Measurements from ENCODE around the gene ZNF579. TPM values are rescaled to one million over a fixed set of nuclear protein-coding genes. Genes with fewer than 3 reads are reported as not detected.

ZNF579 gene
- total RNA-seq, 1 donor from 2014 or later, result 2.1 TPM

GRCh38 chr19:55529636-55530234 is 50.9 kb downstream of the ZNF579 start:
- DNase-seq (ENCODE audit: low spot score), result no peak
- no peaks in the 10 kb centered on the region for H3K9me3 Mint-ChIP-seq

GRCh38 chr19:55528030-55528803 is 52.4 kb downstream of the ZNF579 start:
- H3K4me1 Mint-ChIP-seq, result peaks cover 9% of the 10 kb centered on the region
- H3K4me2 ChIP-seq, result peak overlapping the region; percentile 24
- no peak overlapping the region for H3K27ac ChIP-seq
- no peaks in the 10 kb centered on the region for H3K36me3 Mint-ChIP-seq
- H3K4me1 ChIP-seq, result peaks cover 17% of the 10 kb centered on the region
- H3F3A ChIP-seq (ENCODE audit: low read depth), result peaks cover 29% of the 10 kb centered on the region
- TF ChIP-seq EZH2phosphoT487 (IDR thresholded peaks at IDR 0.05), result no peak
- no peak for TF ChIP-seq CTCF (IDR thresholded peaks at IDR 0.05)
- no peaks in the 10 kb centered on the region for H3K36me3 ChIP-seq
- H3K79me2 ChIP-seq (ENCODE audit: low read depth), result no peaks in the 10 kb centered on the region
- H2AFZ ChIP-seq (replicated peaks), result no peak overlapping the region
- H3K9me3 Mint-ChIP-seq, result no peaks in the 10 kb centered on the region
- H3K9ac ChIP-seq, result no peak overlapping the region
- no peaks in the 10 kb centered on the region for H3K27me3 ChIP-seq
- no peaks in the 10 kb centered on the region for H3K9me3 ChIP-seq (ENCODE audit: low read depth)
- H3K27me3 Mint-ChIP-seq (ENCODE audit: insufficient read depth, low read depth), result peaks cover 7% of the 10 kb centered on the region
- H3K27ac Mint-ChIP-seq, result no peak overlapping the region
- H3K4me3 ChIP-seq, result no peak overlapping the region
- DNase-seq (ENCODE audit: low spot score), result no peak
- H3K4me3 Mint-ChIP-seq, result no peak overlapping the region
- H4K20me1 ChIP-seq (ENCODE audit: low read depth), result no peaks in the 10 kb centered on the region

More at GRCh38 chr19:55529636-55530234, 50.9 kb downstream of the ZNF579 start:
- H3K4me3 Mint-ChIP-seq, result no peak overlapping the region
- no peak overlapping the region for H3K27ac Mint-ChIP-seq
- Histone ChIP-seq H3K79me2 (ENCODE audit: low read depth) (no peaks in the 10 kb centered on the region), H3F3A (ENCODE audit: low read depth) (peaks cover 29% of the 10 kb centered on the region), H3K4me3 (no peak overlapping the region), H3K36me3 (no peaks in the 10 kb centered on the region), H3K9ac (no peak overlapping the region), H3K9me3 (ENCODE audit: low read depth) (no peaks in the 10 kb centered on the region), H3K27ac (no peak overlapping the region), H4K20me1 (ENCODE audit: low read depth) (no peaks in the 10 kb centered on the region), H3K4me2 (no peak overlapping the region), H3K4me1 (peaks cover 17% of the 10 kb centered on the region), H2AFZ (replicated peaks) (no peak overlapping the region), H3K27me3 (no peaks in the 10 kb centered on the region)
- H3K27me3 Mint-ChIP-seq (ENCODE audit: insufficient read depth, low read depth), result peaks cover 7% of the 10 kb centered on the region
- TF ChIP-seq EZH2 (IDR thresholded peaks at IDR 0.05) (no peak), EZH2phosphoT487 (IDR thresholded peaks at IDR 0.05) (no peak)
- peaks cover 9% of the 10 kb centered on the region for H3K4me1 Mint-ChIP-seq
- no peaks in the 10 kb centered on the region for H3K36me3 Mint-ChIP-seq

GRCh38 chr19:55527197-55528029 is 53.2 kb downstream of the ZNF579 start:
- no peaks in the 10 kb centered on the region for H3K9me3 Mint-ChIP-seq
- Histone ChIP-seq H3K4me3 (no peak overlapping the region), H3K9ac (no peak overlapping the region)

More at GRCh38 chr19:55527197-55528029, 53.2 kb downstream of the ZNF579 start:
- H2AFZ ChIP-seq (replicated peaks), result no peak overlapping the region
- H3K9me3 ChIP-seq (ENCODE audit: low read depth), result no peaks in the 10 kb centered on the region
- Mint-ChIP-seq H3K27ac (no peak overlapping the region), H3K4me1 (peaks cover 9% of the 10 kb centered on the region), H3K4me3 (no peak overlapping the region), H3K36me3 (no peaks in the 10 kb centered on the region), H3K27me3 (ENCODE audit: insufficient read depth, low read depth) (peaks cover 7% of the 10 kb centered on the region)
- H4K20me1 ChIP-seq (ENCODE audit: low read depth), result no peaks in the 10 kb centered on the region
- no peaks in the 10 kb centered on the region for H3K36me3 ChIP-seq
- no peak overlapping the region for H3K27ac ChIP-seq
- no peak for DNase-seq (ENCODE audit: low spot score)
- peaks cover 17% of the 10 kb centered on the region for H3K4me1 ChIP-seq
- peaks cover 29% of the 10 kb centered on the region for H3F3A ChIP-seq (ENCODE audit: low read depth)
- TF ChIP-seq CTCF (IDR thresholded peaks at IDR 0.05) (no peak), EZH2 (IDR thresholded peaks at IDR 0.05) (no peak), EZH2phosphoT487 (IDR thresholded peaks at IDR 0.05) (no peak)
- no peaks in the 10 kb centered on the region for H3K27me3 ChIP-seq
- H3K4me2 ChIP-seq, result no peak overlapping the region
- H3K79me2 ChIP-seq (ENCODE audit: low read depth), result no peaks in the 10 kb centered on the region

Other genes starting within 250 kb of the ZNF579 start
- gene KMT5C, start 241.0 kb downstream of the ZNF579 start, total RNA-seq (ENCODE audit: low replicate concordance), result 21.1 and 73.7 TPM in 2 replicates
- 0.77 TPM in 1 of 2 replicates, not detected in the other for gene COX6B2, start 226.1 kb downstream of the ZNF579 start, total RNA-seq (ENCODE audit: low replicate concordance)
- 0.09 TPM in 1 of 2 replicates, not detected in the other for gene GARIN5B, start 217.6 kb downstream of the ZNF579 start, total RNA-seq (ENCODE audit: low replicate concordance)
- 0.06 and 0.62 TPM in 2 replicates for gene IL11, start 210.4 kb downstream of the ZNF579 start, total RNA-seq (ENCODE audit: low replicate concordance)
- gene TMEM190, start 204.0 kb downstream of the ZNF579 start, total RNA-seq (ENCODE audit: low replicate concordance), result not detected in 2 replicates
- gene TMEM238, start 196.6 kb downstream of the ZNF579 start, total RNA-seq (ENCODE audit: low replicate concordance), result 0.15 TPM in 1 of 2 replicates, not detected in the other
- 1,017 and 1,124 TPM in 2 replicates for gene RPL28, start 194.9 kb downstream of the ZNF579 start, total RNA-seq (ENCODE audit: low replicate concordance)
- 118 and 159 TPM in 2 replicates for gene UBE2S, start 173.1 kb downstream of the ZNF579 start, total RNA-seq (ENCODE audit: low replicate concordance)
- 0.09 and 0.21 TPM in 2 replicates for gene SHISA7, start 137.5 kb downstream of the ZNF579 start, total RNA-seq (ENCODE audit: low replicate concordance)
- 14.8 and 34.4 TPM in 2 replicates for gene ISOC2, start 119.2 kb downstream of the ZNF579 start, total RNA-seq (ENCODE audit: low replicate concordance)
- gene C19orf85, start 116.1 kb downstream of the ZNF579 start, total RNA-seq (ENCODE audit: low replicate concordance), result not detected in 2 replicates
- 5.0 TPM in 1 of 2 replicates, not detected in the other for gene ZNF628, start 104.2 kb downstream of the ZNF579 start, total RNA-seq (ENCODE audit: low replicate concordance)
- gene NAT14, start 95.7 kb downstream of the ZNF579 start, total RNA-seq (ENCODE audit: low replicate concordance), result 16.2 and 49.2 TPM in 2 replicates
- 0.56 TPM in 1 of 2 replicates, not detected in the other for gene SSC5D, start 92.4 kb downstream of the ZNF579 start, total RNA-seq (ENCODE audit: low replicate concordance)
- gene SBK2, start 43.7 kb downstream of the ZNF579 start, total RNA-seq (ENCODE audit: low replicate concordance), result 6.2 TPM in 1 of 2 replicates, not detected in the other
- 3.3 and 15.1 TPM in 2 replicates for gene SBK3, start 35.3 kb downstream of the ZNF579 start, total RNA-seq (ENCODE audit: low replicate concordance)
- gene FIZ1, start 18.7 kb upstream of the ZNF579 start, total RNA-seq (ENCODE audit: low replicate concordance), result 4.8 and 10.8 TPM in 2 replicates
- 3.2 and 5.4 TPM in 2 replicates for gene ZNF524, start 19.4 kb upstream of the ZNF579 start, total RNA-seq (ENCODE audit: low replicate concordance)
- gene ZNF865, start 24.8 kb upstream of the ZNF579 start, total RNA-seq (ENCODE audit: low replicate concordance), result 0.49 and 4.5 TPM in 2 replicates
- 3.9 and 12.5 TPM in 2 replicates for gene ZNF784, start 43.7 kb upstream of the ZNF579 start, total RNA-seq (ENCODE audit: low replicate concordance)
- 2.8 and 13.4 TPM in 2 replicates for gene ZNF580, start 60.2 kb upstream of the ZNF579 start, total RNA-seq (ENCODE audit: low replicate concordance)
- 12.2 and 32.4 TPM in 2 replicates for gene ZNF581, start 62.8 kb upstream of the ZNF579 start, total RNA-seq (ENCODE audit: low replicate concordance)
- 7.6 and 24.9 TPM in 2 replicates for gene CCDC106, start 67.4 kb upstream of the ZNF579 start, total RNA-seq (ENCODE audit: low replicate concordance)
- 124 and 238 TPM in 2 replicates for gene U2AF2, start 74.2 kb upstream of the ZNF579 start, total RNA-seq (ENCODE audit: low replicate concordance)
- gene EPN1, start 94.4 kb upstream of the ZNF579 start, total RNA-seq (ENCODE audit: low replicate concordance), result 16.1 and 75.0 TPM in 2 replicates
- gene NLRP9, start 157.6 kb upstream of the ZNF579 start, total RNA-seq (ENCODE audit: low replicate concordance), result not detected in 2 replicates
- not detected in 2 replicates for gene RFPL4A, start 178.2 kb upstream of the ZNF579 start, total RNA-seq (ENCODE audit: low replicate concordance)
- gene RFPL4AL1, start 188.3 kb upstream of the ZNF579 start, total RNA-seq (ENCODE audit: low replicate concordance), result not detected in 2 replicates

Measured in neural progenitor cell (in vitro differentiated cells).